Stimulated activated naive CD8-positive, alpha-beta T cell treated with anti-CD3 and anti-CD28 coated beads, Interleukin-15, Interleukin-2, amounts not matched to agents 100 ng/mL and 50 ng/mL, for 24 hours (primary cell): ENCODE results near the gene SOX11.

Experiments used
- H3K27ac Mint-ChIP-seq: one replicate; pipeline ENCODE4 v1.8.0; 2021; ENCODE audit warnings: mild to moderate bottlenecking, mixed read lengths
- H3K27me3 Mint-ChIP-seq: one replicate; pipeline ENCODE4 v1.8.0; 2021; ENCODE audit warnings: mixed read lengths
- H3K36me3 Mint-ChIP-seq: one replicate; pipeline ENCODE4 v1.8.0; 2021; ENCODE audit warnings: low read depth, mixed read lengths
- H3K4me1 Mint-ChIP-seq: one replicate; pipeline ENCODE4 v1.8.0; 2021; ENCODE audit warnings: low read depth, mixed read lengths
- H3K4me3 Mint-ChIP-seq: one replicate; pipeline ENCODE4 v1.8.0; 2021; ENCODE audit warnings: mild to moderate bottlenecking, mixed read lengths
- H3K9me3 Mint-ChIP-seq: one replicate; pipeline ENCODE4 v1.8.0; 2021; ENCODE audit warnings: mixed read lengths

SOX11 gene

DNA sequence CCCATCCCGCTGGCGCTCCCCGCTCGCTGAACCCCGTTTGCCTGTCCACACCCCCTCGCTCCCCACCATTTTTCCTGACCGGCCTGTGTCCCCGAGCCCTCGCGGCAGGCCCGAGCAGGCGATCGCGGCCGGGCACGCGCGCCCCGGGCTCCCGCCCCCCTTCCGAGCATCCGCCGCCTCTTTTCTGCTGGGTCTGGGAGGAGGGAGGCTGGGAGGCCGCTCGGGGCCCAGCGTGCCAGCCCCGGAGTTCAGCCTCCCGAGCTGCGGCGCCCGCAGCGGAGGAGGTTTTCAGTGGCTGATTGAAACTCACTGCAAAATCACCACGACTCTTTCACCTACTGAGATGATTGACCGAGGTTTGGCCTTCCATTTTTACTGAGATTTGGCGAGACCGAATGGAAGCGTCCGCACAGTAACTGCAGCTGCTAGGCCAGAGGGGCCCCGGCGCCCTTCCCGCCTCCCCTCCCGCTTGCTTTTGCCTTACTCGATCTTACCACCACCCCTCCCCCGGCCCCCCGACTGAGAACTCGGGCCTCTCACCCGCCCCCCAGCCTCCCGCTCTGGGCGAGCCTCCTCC lies 4.8 kb downstream of the SOX11 start:
- no peak overlapping the region for H3K4me3 Mint-ChIP-seq

DNA sequence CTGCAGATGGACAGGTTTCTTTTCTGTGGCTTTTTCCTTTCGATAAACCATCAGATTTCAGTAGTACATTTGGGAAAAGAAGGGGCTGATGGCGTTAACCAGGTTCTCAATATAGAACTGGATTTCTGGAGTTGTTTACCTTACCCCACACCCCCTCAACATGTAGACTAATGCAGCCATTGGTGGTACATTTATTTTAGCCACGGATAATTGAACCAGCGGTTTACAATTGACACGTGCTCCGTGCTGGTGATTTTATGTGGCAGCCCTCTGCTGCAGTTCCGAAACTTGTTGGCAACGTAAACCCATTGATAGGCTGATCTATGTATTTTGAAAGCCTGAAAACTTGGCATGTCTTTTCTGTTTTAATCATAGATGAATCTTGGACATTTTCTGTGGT lies 5.4 kb downstream of the SOX11 start:
- H3K27ac Mint-ChIP-seq: no peak overlapping the region
- peaks cover 76% of the 10 kb centered on the region for H3K27me3 Mint-ChIP-seq
- H3K9me3 Mint-ChIP-seq: no peaks in the 10 kb centered on the region
- H3K4me3 Mint-ChIP-seq: no peak overlapping the region
- peaks cover 5% of the 10 kb centered on the region for H3K36me3 Mint-ChIP-seq
- H3K4me1 Mint-ChIP-seq: peaks cover 12% of the 10 kb centered on the region

More for the DNA sequence above, 4.8 kb downstream of the SOX11 start:
- H3K27ac Mint-ChIP-seq: no peak overlapping the region
- peaks cover 5% of the 10 kb centered on the region for H3K36me3 Mint-ChIP-seq
- peaks cover 73% of the 10 kb centered on the region for H3K27me3 Mint-ChIP-seq
- no peaks in the 10 kb centered on the region for H3K9me3 Mint-ChIP-seq
- peaks cover 12% of the 10 kb centered on the region for H3K4me1 Mint-ChIP-seq

DNA sequence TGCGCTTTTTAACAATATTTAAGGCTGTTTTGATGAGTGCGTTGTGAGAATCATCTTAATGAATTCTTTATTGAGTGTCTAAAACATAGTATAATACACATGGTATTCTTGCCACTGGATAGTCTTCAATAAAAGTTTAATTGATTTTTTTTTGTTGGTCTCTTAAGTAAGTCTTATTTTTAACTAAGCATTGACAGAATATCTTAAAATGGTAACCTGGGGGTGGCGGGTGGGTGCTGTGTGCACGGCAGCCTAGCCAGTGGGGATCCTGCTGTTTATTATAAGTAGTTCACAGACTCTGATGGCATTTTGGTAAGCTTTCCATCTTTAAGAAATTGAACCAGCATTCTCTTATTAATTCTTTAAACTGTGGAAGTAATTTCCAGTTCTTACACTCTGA lies 6.0 kb downstream of the SOX11 start:
- Mint-ChIP-seq H3K4me1 (peaks cover 9% of the 10 kb centered on the region), H3K27me3 (peaks cover 78% of the 10 kb centered on the region)

DNA sequence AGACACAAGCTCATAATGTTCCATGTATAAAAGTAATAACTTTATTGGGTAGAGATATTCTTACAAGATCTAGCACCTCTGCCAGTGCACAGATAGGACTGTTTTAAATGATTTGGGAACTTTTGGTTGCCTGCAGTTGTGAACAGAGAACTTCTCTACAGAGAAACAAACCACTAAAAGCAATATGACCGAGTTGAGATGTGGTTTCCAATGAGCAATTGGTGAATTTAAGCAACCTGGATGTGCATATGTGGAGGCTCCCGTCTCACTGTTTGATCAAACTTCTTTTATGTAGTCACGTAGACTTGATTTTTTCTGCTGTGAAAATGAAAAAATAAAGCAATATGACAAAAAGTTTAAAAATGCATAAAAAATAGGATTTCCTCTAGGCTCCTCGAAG lies 7.8 kb downstream of the SOX11 start:
- H3K36me3 Mint-ChIP-seq: no peaks in the 10 kb centered on the region
- peaks cover 3% of the 10 kb centered on the region for H3K9me3 Mint-ChIP-seq
- no peak overlapping the region for H3K27ac Mint-ChIP-seq
- H3K4me1 Mint-ChIP-seq: peaks cover 4% of the 10 kb centered on the region
- peaks cover 65% of the 10 kb centered on the region for H3K27me3 Mint-ChIP-seq
- no peak overlapping the region for H3K4me3 Mint-ChIP-seq

More for the DNA sequence above, 6.0 kb downstream of the SOX11 start:
- H3K4me3 Mint-ChIP-seq: no peak overlapping the region
- H3K36me3 Mint-ChIP-seq: peaks cover 5% of the 10 kb centered on the region
- H3K27ac Mint-ChIP-seq: no peak overlapping the region
- no peaks in the 10 kb centered on the region for H3K9me3 Mint-ChIP-seq

DNA sequence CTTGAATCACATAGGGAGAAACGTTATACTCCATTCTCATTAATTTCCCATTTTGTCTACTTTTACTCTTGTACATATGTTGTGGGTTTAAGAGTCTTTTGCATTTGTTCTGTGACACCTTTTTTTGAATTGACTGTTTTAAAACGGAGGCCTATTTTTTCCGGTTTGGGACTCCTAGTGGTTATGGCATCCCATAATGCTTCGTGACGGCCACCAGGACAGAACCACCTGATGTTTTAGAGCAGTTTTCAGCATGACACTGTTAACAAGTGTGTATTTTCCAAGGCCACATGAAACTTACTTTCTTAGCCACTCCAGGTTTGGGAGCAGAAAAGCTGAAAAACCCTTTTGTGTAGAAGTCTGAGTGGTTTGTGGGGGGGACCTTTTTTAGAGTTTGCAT lies 8.4 kb downstream of the SOX11 start:
- Mint-ChIP-seq H3K4me1 (peaks cover 1% of the 10 kb centered on the region), H3K27ac (no peak overlapping the region), H3K36me3 (no peaks in the 10 kb centered on the region), H3K4me3 (no peak overlapping the region), H3K9me3 (peaks cover 4% of the 10 kb centered on the region), H3K27me3 (peaks cover 59% of the 10 kb centered on the region)

DNA sequence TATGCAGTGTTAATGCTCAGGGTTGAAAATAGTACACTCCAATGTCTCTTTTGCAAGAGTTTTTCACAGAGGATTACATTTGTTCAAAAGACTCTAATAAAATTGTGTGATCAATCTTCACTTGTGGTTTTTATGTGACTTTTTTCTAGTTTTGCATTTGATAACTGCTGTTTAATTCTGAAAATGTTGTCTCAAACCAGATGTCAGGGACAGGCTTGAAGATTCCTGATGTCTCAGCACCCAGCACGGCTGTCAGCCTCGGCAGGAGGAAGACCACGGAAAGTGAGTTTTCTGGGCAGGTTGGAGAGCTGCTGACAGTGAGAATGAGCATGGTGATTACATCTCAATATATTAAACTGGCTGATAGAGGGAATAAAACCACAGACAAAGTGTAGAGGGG lies 9.1 kb downstream of the SOX11 start:
- Mint-ChIP-seq H3K27ac (no peak overlapping the region), H3K9me3 (peaks cover 4% of the 10 kb centered on the region), H3K27me3 (peaks cover 53% of the 10 kb centered on the region), H3K4me1 (no peaks in the 10 kb centered on the region), H3K36me3 (no peaks in the 10 kb centered on the region), H3K4me3 (no peak overlapping the region)

- Mint-ChIP-seq H3K36me3 (no peaks in the 10 kb centered on the region), H3K4me3 (no peak overlapping the region), H3K9me3 (peaks cover 4% of the 10 kb centered on the region), H3K4me1 (no peaks in the 10 kb centered on the region), H3K27ac (no peak overlapping the region), H3K27me3 (peaks cover 46% of the 10 kb centered on the region)
Observed at GRCh38 chr2:5703166-5703565, 11.0 kb downstream of the SOX11 start.

- H3K4me3 Mint-ChIP-seq: no peak overlapping the region
- H3K36me3 Mint-ChIP-seq: no peaks in the 10 kb centered on the region
- no peak overlapping the region for H3K27ac Mint-ChIP-seq
- H3K4me1 Mint-ChIP-seq: no peaks in the 10 kb centered on the region
- H3K9me3 Mint-ChIP-seq: peaks cover 4% of the 10 kb centered on the region
- peaks cover 23% of the 10 kb centered on the region for H3K27me3 Mint-ChIP-seq
Observed at GRCh38 chr2:5705490-5705889, 13.3 kb downstream of the SOX11 start.

DNA sequence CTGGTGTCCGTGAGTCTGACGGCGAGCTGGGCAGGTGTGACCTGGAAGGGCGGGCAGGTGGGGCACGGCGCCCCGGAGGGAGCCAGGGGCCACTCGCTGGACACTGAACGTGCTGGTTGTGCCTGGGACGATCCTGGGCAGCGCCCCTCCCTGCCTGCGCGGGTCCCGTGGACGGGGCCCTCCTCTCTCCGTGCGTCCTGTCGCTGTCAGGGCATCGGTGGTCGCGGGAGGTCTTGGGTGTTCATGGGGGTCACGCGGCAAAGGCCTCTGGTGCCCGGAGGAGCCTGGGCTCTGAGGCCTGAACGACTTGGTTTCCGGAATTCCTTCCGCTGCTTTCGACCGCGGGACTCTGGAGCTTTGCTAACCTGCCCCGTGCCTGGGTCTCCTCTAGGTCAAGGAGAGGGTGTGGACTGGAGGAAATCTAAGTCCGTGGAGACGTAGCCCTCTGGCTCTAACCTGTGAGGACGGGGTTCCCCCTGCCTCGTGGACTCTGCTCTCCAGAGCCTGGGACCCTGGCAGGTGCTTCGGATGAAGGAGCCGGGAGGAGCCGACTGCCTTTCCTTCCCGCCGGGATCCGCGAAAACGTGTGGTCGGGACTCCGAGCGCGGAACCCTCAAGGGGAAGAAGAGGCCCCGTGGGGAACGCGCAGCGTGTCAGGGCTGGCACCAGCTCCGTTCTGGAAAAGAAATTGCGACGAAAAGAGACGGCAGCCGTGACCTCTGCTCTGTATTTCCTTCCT lies 14.7 kb downstream of the SOX11 start:
- H3K4me1 Mint-ChIP-seq: no peaks in the 10 kb centered on the region
- H3K4me3 Mint-ChIP-seq: no peak overlapping the region

GRCh38 chr2:5710615-5711014 lies 18.4 kb downstream of the SOX11 start:
- no peaks in the 10 kb centered on the region for H3K9me3 Mint-ChIP-seq
- H3K4me3 Mint-ChIP-seq: no peak overlapping the region
- H3K27ac Mint-ChIP-seq: no peak overlapping the region
- no peaks in the 10 kb centered on the region for H3K27me3 Mint-ChIP-seq
- no peaks in the 10 kb centered on the region for H3K36me3 Mint-ChIP-seq
- H3K4me1 Mint-ChIP-seq: no peaks in the 10 kb centered on the region

More for the DNA sequence above, 14.7 kb downstream of the SOX11 start:
- H3K27ac Mint-ChIP-seq: no peak overlapping the region
- H3K9me3 Mint-ChIP-seq: peaks cover 4% of the 10 kb centered on the region
- H3K27me3 Mint-ChIP-seq: peaks cover 11% of the 10 kb centered on the region
- H3K36me3 Mint-ChIP-seq: no peaks in the 10 kb centered on the region

- Mint-ChIP-seq H3K4me1 (no peaks in the 10 kb centered on the region), H3K4me3 (no peak overlapping the region), H3K36me3 (no peaks in the 10 kb centered on the region), H3K27ac (no peak overlapping the region), H3K27me3 (no peaks in the 10 kb centered on the region), H3K9me3 (no peaks in the 10 kb centered on the region)
Observed at GRCh38 chr2:5713101-5713500, 20.9 kb downstream of the SOX11 start.

GRCh38 chr2:5719629-5720334 lies 27.6 kb downstream of the SOX11 start:
- Mint-ChIP-seq H3K27me3 (no peaks in the 10 kb centered on the region), H3K4me1 (no peaks in the 10 kb centered on the region), H3K9me3 (peaks cover 11% of the 10 kb centered on the region), H3K36me3 (no peaks in the 10 kb centered on the region), H3K4me3 (no peak overlapping the region), H3K27ac (no peak overlapping the region)

- Mint-ChIP-seq H3K36me3 (no peaks in the 10 kb centered on the region), H3K4me3 (no peak overlapping the region), H3K27ac (no peak overlapping the region), H3K9me3 (peaks cover 11% of the 10 kb centered on the region), H3K27me3 (peaks cover under 1% of the 10 kb centered on the region), H3K4me1 (no peaks in the 10 kb centered on the region)
Observed at GRCh38 chr2:5720426-5720825, 28.2 kb downstream of the SOX11 start.

GRCh38 chr2:5722236-5722635 lies 30.1 kb downstream of the SOX11 start:
- Mint-ChIP-seq H3K9me3 (peaks cover 11% of the 10 kb centered on the region), H3K27ac (no peak overlapping the region), H3K27me3 (peaks cover 7% of the 10 kb centered on the region), H3K4me1 (no peaks in the 10 kb centered on the region), H3K4me3 (no peak overlapping the region), H3K36me3 (no peaks in the 10 kb centered on the region)
